ENCODE results near the gene SPTBN5. TPM values are rescaled to one million over a fixed set of nuclear protein-coding genes. Genes with fewer than 3 reads are reported as not detected.

The SPTBN5 gene
- total and polyA plus RNA-seq, 11 donors = 0.31 to 5.6 (median 1.7) TPM

GRCh38 chr15:41824062-41824745, 69.6 kb downstream of the SPTBN5 start:
- no peak overlapping the region for H3K27ac ChIP-seq
- intact Hi-C loops (cut with DNase I) = loop anchor here in 2 of 10 donors (5.0 to 10.0 kb wide), 2 partner anchors 73 to 151 kb away; partner anchors contain the start of gene EHD4 (in 1 of the 2)
- WGBS, 4 donors = 94 to 95% (median 94%) methylated on average over 18 to 19 of the region's 19 CpGs
- peak in 1 of 5 donors; percentile 23 for DNase-seq
- ATAC-seq = no peak
- TF ChIP-seq CTCF (IDR thresholded peaks at IDR 0.05) (no peak), POLR2A (IDR thresholded peaks at IDR 0.05) (no peak)
- H3K36me3 ChIP-seq = peaks cover 0 to 57% (median 42%) of the 10 kb centered on the region in 9 donors
- peaks cover 0 to 15% (median 11%) of the 10 kb centered on the region in 12 donors for H3K4me1 ChIP-seq
- no peaks in the 10 kb centered on the region for H3K9me3 ChIP-seq
- H3K4me3 ChIP-seq = no peak overlapping the region
- no peaks in the 10 kb centered on the region for H3K27me3 ChIP-seq

GRCh38 chr15:41823502-41823901, 70.4 kb downstream of the SPTBN5 start:
- no peak overlapping the region for H3K4me3 ChIP-seq
- no peaks in the 10 kb centered on the region for H3K9me3 ChIP-seq
- WGBS, 4 donors = 86 to 96% (median 94%) methylated on average over 5 to 11 of the region's 11 CpGs
- H3K27ac ChIP-seq = no peak overlapping the region
- TF ChIP-seq CTCF (IDR thresholded peaks at IDR 0.05) (no peak), POLR2A (IDR thresholded peaks at IDR 0.05) (no peak)
- intact Hi-C loops (cut with DNase I) = loop anchor here in 2 of 10 donors (5.0 to 10.0 kb wide), 2 partner anchors 74 to 151 kb away; partner anchors contain the start of gene EHD4 (in 1 of the 2)
- DNase-seq (peak in 1 of 5 donors; percentile 24), ATAC-seq (no peak)
- peaks cover 0 to 62% (median 47%) of the 10 kb centered on the region in 9 donors for H3K36me3 ChIP-seq
- H3K27me3 ChIP-seq = no peaks in the 10 kb centered on the region
- H3K4me1 ChIP-seq = peaks cover 0 to 8% (median 5%) of the 10 kb centered on the region in 12 donors

- TF ChIP-seq CTCF (IDR thresholded peaks at IDR 0.05) = no peak
- no peak for TF ChIP-seq POLR2A (IDR thresholded peaks at IDR 0.05)
- Histone ChIP-seq H3K9me3 (no peaks in the 10 kb centered on the region), H3K27ac (no peak overlapping the region), H3K4me3 (no peak overlapping the region), H3K27me3 (no peaks in the 10 kb centered on the region), H3K36me3 (peaks cover 0 to 68% (median 52%) of the 10 kb centered on the region in 9 donors), H3K4me1 (peaks cover 0 to 7% (median 5%) of the 10 kb centered on the region in 12 donors)
- ATAC-seq (no peak), DNase-seq (no peak)
- intact Hi-C loops (cut with DNase I) = loop anchor here in 2 of 10 donors (5.0 to 10.0 kb wide), 2 partner anchors 74 to 152 kb away; partner anchors contain the start of gene EHD4 (in 1 of the 2)
- 90 to 96% (median 94%) methylated on average over 2 to 6 of the region's 6 CpGs for WGBS, 4 donors
These were observed 70.9 kb downstream of the SPTBN5 start for GRCh38 chr15:41822957-41823356.

GRCh38 chr15:41822471-41822870, 71.4 kb downstream of the SPTBN5 start:
- Histone ChIP-seq H3K27me3 (no peaks in the 10 kb centered on the region), H3K27ac (no peak overlapping the region), H3K9me3 (no peaks in the 10 kb centered on the region), H3K4me3 (no peak overlapping the region), H3K4me1 (peaks cover 0 to 6% (median 4%) of the 10 kb centered on the region in 12 donors), H3K36me3 (peaks cover 0 to 73% (median 57%) of the 10 kb centered on the region in 9 donors)
- peak in 1 of 5 donors; percentile 1 for DNase-seq
- TF ChIP-seq POLR2A (IDR thresholded peaks at IDR 0.05) (no peak), CTCF (IDR thresholded peaks at IDR 0.05) (no peak)
- ATAC-seq = no peak
- intact Hi-C loops (cut with DNase I) = loop anchor here in 2 of 10 donors (5.0 to 10.0 kb wide), 2 partner anchors 75 to 152 kb away; partner anchors contain the start of gene EHD4 (in 1 of the 2)
- 94 to 97% (median 95%) methylated on average over 6 of the region's 6 CpGs for WGBS, 4 donors

Measured in heart left ventricle (tissue), 16 donors.